ENCODE data around the gene PNLIPRP3.

The PNLIPRP3 gene

DNA sequence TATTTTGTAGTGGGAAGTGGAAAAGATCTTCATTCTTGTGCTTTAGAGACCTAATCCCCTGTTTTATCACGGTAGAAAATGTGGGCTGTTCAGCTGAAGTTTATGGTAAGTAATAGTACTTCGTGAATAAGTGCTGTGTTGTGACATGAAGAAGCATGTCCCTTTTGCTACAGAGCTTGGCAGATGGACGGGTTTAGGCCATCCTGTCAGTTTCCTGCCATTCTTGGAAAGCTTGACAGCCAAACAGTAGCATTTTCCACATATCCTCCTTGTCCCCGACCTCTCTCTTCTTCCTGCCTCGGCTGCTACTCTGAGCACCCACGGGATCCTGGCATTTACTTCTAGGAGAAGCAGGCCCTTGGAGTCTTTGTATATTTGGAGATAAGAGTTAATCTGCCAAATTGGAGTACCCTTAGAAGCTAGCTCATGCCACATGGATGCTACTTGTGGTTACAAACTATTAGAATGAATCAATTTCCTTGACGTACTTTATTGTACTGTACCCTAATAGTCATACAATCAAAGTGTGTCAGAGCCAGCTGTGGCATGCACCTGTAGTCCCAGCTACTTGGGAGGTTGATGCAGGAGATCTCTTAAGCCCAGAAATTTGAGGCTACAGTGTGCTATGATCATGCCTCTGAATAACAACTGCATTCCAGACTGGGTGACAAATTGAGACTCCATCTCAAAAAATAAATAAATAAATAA, 39.2 kb downstream of the PNLIPRP3 start (continued):
- TF ChIP-seq ZNF626 (tag by site-specific recombination; IDR thresholded peaks at IDR 0.05) (no peak), ZNF394 (tag by site-specific recombination; IDR thresholded peaks at IDR 0.05; ENCODE audit: borderline replicate concordance) (no peak), ZBTB7A (tag by site-specific recombination; IDR thresholded peaks at IDR 0.05; ENCODE audit: low read depth) (no peak), ZFHX2 (tag by site-specific recombination; conservative IDR thresholded peaks at IDR 0.05) (no peak), TCF7L2 (IDR thresholded peaks at IDR 0.05; ENCODE audit: borderline replicate concordance, low read depth, low read length) (no peak), ZNF830 (tag by site-specific recombination; IDR thresholded peaks at IDR 0.05; ENCODE audit: low read depth) (no peak)
- TF ChIP-seq, protein P1, sequence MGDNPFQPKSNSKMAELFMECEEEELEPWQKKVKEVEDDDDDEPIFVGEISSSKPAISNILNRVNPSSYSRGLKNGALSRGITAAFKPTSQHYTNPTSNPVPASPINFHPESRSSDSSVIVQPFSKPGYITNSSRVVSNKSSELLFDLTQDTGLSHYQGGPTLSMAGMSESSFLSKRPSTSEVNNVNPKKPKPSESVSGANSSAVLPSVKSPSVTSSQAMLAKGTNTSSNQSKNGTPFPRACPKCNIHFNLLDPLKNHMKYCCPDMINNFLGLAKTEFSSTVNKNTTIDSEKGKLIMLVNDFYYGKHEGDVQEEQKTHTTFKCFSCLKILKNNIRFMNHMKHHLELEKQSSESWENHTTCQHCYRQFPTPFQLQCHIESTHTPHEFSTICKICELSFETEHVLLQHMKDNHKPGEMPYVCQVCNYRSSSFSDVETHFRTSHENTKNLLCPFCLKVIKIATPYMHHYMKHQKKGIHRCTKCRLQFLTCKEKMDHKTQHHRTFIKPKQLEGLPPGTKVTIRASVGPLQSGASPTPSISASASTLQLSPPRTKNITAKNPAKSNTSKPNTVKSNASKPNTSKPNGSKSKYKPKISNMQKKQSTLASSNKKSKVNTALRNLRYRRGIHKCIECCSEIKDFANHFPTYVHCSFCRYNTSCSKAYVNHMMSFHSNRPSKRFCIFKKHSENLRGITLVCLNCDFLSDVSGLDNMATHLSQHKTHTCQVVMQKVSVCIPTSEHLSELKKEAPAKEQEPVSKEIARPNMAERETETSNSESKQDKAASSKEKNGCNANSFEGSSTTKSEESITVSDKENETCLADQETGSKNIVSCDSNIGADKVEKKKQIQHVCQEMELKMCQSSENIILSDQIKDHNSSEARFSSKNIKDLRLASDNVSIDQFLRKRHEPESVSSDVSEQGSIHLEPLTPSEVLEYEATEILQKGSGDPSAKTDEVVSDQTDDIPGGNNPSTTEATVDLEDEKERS (tag by site-specific recombination; IDR thresholded peaks at IDR 0.05) = no peak

DNA sequence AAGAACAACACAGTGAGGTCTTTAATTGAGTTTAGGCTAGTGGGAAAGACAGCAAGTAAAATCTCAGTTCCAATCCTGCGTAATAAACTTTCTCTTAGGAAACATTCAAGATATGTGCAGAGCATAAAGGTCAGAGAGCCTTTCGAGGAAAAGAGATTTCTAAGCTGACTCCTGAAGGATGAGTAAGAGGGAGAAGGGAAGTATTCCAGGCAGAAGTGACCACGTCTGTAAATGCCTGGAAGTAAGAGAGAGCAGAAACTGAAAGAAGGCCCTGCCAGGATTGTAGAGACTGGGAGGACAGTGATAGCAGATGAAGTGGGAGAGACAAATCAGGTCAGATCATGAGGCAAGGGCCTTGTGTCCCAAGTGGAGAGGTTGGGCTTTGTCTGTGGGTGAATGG, 41.8 kb downstream of the PNLIPRP3 start:
- CTCF ChIA-PET = interaction anchor here (1.1 to 1.5 kb wide), 2 partner anchors 57 to 706 kb away, joined by 5 to 6 read pairs; no protein-coding TSS in a partner anchor

More for the DNA sequence above, 41.8 kb downstream of the PNLIPRP3 start:
- POLR2A ChIA-PET = no interaction called here
- Histone ChIP-seq H3K9me3 (ENCODE audit: control insufficient read depth, insufficient read depth, low read depth, low read length) (no peaks in the 10 kb centered on the region), H3K27ac (ENCODE audit: extremely low read depth, low read depth, low read length) (no peak overlapping the region), H3K4me3 (ENCODE audit: low read depth, low read length) (no peak overlapping the region), H3K36me3 (ENCODE audit: control insufficient read depth in 2 of 2, insufficient read depth in 1 of 2, low read length in 2 of 2) (no peaks in the 10 kb centered on the region), H3K4me1 (ENCODE audit: control insufficient read depth, insufficient read depth, low read length) (no peaks in the 10 kb centered on the region)
- TF ChIP-seq ZNF24 (tag by site-specific recombination; IDR thresholded peaks at IDR 0.05) (no peak), SETDB1 (IDR thresholded peaks at IDR 0.05; ENCODE audit: insufficient read length, low read length) (no peak), ZNF664 (tag by site-specific recombination; IDR thresholded peaks at IDR 0.05) (no peak), ZNF354C (tag by site-specific recombination; IDR thresholded peaks at IDR 0.05; ENCODE audit: borderline replicate concordance, low read depth) (no peak), EGR2 (tag by site-specific recombination; IDR thresholded peaks at IDR 0.05; ENCODE audit: low read depth) (no peak), ZNF416 (tag by site-specific recombination; IDR thresholded peaks at IDR 0.05) (no peak), ZNF530 (tag by site-specific recombination; IDR thresholded peaks at IDR 0.05; ENCODE audit: low read depth) (no peak), GLIS1 (tag by site-specific recombination; IDR thresholded peaks at IDR 0.05) (no peak), ZNF404 (tag by site-specific recombination; IDR thresholded peaks at IDR 0.05) (no peak), ZNF830 (tag by site-specific recombination; IDR thresholded peaks at IDR 0.05; ENCODE audit: low read depth) (no peak), ZNF350 (tag by site-specific recombination; IDR thresholded peaks at IDR 0.05) (no peak), ZNF394 (tag by site-specific recombination; IDR thresholded peaks at IDR 0.05; ENCODE audit: borderline replicate concordance) (no peak), ZNF510 (tag by site-specific recombination; IDR thresholded peaks at IDR 0.05; ENCODE audit: insufficient replicate concordance) (no peak), ZNF37A (tag by site-specific recombination; IDR thresholded peaks at IDR 0.05) (no peak), ZSCAN16 (tag by site-specific recombination; IDR thresholded peaks at IDR 0.05) (no peak), ZNF274 (IDR thresholded peaks at IDR 0.05; ENCODE audit: low read length) (no peak), ZNF274 (tag by site-specific recombination; IDR thresholded peaks at IDR 0.05; ENCODE audit: borderline replicate concordance) (no peak)
- TF ChIP-seq, protein P2, sequence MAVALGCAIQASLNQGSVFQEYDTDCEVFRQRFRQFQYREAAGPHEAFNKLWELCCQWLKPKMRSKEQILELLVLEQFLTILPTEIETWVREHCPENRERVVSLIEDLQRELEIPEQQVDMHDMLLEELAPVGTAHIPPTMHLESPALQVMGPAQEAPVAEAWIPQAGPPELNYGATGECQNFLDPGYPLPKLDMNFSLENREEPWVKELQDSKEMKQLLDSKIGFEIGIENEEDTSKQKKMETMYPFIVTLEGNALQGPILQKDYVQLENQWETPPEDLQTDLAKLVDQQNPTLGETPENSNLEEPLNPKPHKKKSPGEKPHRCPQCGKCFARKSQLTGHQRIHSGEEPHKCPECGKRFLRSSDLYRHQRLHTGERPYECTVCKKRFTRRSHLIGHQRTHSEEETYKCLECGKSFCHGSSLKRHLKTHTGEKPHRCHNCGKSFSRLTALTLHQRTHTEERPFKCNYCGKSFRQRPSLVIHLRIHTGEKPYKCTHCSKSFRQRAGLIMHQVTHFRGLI (tag by site-specific recombination; IDR thresholded peaks at IDR 0.05) = no peak
- TF ChIP-seq, protein P3, sequence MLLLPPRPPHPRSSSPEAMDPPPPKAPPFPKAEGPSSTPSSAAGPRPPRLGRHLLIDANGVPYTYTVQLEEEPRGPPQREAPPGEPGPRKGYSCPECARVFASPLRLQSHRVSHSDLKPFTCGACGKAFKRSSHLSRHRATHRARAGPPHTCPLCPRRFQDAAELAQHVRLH (tag by site-specific recombination; IDR thresholded peaks at IDR 0.05) = no peak
- TF ChIP-seq, protein P4, sequence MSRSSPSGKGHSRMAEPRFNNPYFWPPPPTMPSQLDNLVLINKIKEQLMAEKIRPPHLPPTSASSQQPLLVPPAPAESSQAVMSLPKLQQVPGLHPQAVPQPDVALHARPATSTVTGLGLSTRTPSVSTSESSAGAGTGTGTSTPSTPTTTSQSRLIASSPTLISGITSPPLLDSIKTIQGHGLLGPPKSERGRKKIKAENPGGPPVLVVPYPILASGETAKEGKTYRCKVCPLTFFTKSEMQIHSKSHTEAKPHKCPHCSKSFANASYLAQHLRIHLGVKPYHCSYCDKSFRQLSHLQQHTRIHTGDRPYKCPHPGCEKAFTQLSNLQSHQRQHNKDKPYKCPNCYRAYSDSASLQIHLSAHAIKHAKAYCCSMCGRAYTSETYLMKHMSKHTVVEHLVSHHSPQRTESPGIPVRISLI (tag by site-specific recombination; IDR thresholded peaks at IDR 0.05) = no peak
